Hematopoietic multipotent progenitor cell treated with erythropoietin and hydrocortisone succinate and interleukin-3 and kit ligand, for 4 days (in vitro differentiated cells): ENCODE results near the gene ATRAID.
"Not testable (repeated sequence)": the region's sequence is repeated elsewhere in the genome, so short reads cannot be mapped to it uniquely, and the experiment has no call there.

ENCODE experiments used
- DNase-seq: peaks from one replicate; pipeline ENCODE4 v3.0.0-alpha.2; 2015

The ATRAID gene

GRCh38 chr2:27211943-27212625 is at the start of gene ATRAID, which contains the start of gene SLC5A6:
TSS of gene ATRAID (plus strand) at chr2:27212041. CDS start at chr2:27212369, 328 bp downstream.
TSS of gene SLC5A6 (minus strand) at chr2:27212268. CDS start at chr2:27207650, 4,618 bp downstream.
- peak; percentile 96 for DNase-seq

DNA sequence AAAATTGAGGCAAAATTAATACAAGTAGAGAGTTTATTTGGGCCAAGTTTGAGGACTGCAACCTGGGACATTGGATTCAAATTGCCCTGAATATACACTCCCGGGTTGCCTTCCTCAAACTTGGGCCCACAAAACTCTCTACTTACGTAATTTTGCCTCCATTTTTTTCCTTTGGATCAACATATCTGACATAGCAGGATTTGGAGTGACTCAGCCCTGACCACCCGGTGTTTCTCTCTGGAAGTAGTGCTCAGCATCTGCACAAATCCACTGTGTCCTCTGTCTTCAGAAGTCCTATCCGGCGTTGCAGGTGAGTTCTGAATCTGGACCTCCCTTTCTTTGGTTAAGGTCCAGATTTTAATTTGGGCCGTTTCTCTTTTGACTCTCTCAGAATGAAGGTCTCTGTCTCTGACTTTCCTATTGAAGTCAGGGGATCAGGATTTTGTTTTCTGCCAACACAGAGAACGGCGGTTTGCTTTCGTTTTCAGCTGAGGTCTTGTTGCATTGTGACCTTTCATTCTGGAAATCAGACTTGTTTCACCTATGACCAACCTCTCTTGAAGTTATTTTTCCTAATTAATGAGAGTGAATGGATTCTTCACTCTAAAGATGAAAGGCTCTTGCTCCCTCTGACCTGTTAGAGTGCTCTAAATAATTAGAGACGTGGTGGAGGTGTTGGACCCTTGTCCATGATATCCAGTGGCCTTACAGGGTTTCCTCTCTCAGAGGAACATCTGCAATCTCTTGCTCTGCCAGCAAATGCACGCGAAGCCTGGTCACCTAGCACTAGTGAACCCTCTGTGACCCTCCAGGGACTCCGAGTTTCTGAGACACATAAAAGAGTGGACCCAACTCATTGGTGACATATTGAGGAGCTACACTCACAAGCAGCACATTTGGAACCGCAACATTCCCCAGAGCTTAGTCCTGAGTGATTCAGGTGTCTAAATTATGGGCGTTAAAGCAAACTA is 49.4 kb upstream of the ATRAID start:
- DNase-seq: no peak

DNA sequence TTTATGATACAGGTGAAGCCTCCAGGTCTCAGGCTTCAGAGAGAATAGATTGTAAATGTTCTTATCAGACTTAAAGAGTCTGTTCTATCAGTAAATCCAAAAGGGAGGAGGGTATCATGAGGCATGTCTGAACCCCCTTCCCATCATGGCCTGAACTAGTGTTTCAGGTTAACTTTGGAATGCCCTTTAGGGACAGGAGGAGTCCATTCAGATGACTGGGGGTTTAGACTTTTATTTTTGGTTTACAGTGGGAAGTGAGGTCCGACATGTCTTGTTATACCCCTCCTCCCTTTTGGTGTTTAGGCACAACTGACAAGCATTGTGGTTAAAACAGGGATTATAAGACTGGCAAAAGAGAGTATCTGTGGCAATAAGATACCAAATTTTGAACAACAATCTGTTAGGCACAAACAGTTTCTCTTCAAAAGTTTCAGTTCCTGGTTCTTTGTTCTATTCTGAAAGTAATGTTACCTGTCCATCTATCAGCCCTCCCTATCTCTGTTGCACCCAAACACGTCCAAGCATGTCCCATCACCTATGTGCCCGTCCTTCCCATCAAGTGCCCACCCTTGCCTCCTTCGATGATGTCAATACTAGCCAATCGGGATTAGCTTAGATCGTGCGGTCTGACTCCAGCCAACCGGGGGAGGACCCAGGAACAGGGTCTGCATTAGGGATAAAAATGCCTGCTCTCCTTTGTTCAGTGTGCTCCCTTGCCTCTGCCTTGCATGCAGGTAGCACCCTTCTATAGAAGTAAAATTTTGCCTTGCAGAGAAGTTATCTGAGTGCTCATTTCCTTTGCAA is 46.7 kb upstream of the ATRAID start:
- no peak for DNase-seq

GRCh38 chr2:27170581-27171337 is 41.1 kb upstream of the ATRAID start:
- DNase-seq: peak; percentile 20

GRCh38 chr2:27171351-27171848 is 40.4 kb upstream of the ATRAID start:
- DNase-seq: no peak

DNA sequence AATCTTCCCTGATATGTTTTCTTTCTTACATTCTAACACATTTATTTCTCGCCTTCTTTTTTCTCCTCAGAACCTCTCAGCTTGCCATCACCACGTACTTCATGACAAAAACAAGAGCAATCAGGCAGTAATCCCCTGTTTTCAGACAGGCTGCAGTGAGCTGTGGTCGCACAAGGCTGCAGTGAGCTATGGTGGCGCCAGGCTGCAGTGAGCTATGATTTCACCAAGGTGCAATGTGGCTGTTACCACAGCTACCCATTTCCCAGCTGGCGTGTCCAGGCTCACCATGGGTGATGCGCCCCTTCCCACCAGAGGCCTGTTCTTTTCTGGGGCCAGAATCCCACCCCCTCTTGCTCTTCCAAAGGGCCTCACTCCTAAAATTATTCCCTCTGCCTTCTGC is 37.2 kb upstream of the ATRAID start:
- DNase-seq: no peak

GRCh38 chr2:27175330-27175729 is 36.5 kb upstream of the ATRAID start:
- DNase-seq: no peak

GRCh38 chr2:27175781-27176180 is 36.1 kb upstream of the ATRAID start:
- not testable (repeated sequence) for DNase-seq

DNA sequence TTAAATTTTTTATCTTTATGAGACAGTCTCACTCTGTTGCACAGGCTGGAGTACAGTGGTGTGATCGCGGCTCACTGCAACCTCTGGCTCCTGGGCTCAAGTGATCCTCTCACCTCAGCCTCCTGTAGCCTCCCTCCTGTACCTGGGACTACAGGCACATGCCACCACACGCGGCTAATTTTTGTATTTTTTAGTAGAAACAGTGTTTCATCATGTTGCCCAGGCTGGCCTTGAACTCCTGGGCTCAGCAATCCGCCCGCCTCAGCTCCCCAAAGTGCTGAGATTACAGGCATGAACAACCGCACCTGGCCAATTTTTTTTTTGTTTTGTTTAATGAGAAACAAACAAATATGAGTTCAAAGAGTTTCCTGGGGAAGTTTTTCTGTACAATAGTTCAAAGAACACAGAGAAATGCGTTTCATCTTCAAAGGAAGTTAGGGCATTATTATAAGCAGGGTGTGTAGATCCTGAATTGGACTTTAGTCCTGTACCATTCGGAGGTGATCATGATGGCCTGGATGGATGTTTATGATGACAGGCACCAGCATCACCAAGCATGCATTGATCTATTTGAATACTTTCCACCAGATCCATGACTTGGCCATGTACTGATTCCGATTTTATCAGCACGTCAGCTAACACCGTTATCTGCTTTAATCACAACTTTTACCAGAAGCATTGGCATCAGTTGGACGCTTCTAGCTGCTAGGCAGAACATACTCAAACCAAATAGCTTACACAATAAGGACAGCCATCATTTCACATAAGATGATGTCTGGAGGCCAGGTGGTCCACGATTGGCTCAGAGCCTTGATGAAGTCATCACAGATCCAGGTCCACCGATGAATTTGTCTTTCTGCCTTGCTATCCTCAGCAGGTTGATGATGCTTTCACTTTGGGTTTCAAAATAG is 34.1 kb upstream of the ATRAID start:
- DNase-seq: no peak

DNA sequence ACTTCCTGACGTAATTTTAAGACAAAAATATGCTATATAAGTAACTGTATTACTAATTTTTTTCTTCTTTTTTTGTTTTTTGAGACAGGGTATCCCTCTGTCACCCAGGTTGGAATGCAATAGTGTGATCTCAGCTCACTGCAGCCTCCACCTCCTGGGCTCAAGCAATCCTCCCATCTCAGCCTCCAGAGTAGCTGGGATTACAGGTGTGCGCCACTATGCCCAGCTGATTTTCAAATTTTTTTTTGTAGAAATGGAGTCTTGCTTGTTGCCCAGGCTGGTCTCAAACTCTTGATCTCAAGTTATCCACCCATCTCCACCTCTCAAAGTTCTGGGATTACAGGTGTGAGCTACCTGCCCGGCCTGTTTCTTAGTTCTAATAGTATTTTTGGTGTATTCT is 33.4 kb upstream of the ATRAID start:
- DNase-seq: no peak

GRCh38 chr2:27179344-27180000 is 32.4 kb upstream of the ATRAID start:
- no peak for DNase-seq

DNA sequence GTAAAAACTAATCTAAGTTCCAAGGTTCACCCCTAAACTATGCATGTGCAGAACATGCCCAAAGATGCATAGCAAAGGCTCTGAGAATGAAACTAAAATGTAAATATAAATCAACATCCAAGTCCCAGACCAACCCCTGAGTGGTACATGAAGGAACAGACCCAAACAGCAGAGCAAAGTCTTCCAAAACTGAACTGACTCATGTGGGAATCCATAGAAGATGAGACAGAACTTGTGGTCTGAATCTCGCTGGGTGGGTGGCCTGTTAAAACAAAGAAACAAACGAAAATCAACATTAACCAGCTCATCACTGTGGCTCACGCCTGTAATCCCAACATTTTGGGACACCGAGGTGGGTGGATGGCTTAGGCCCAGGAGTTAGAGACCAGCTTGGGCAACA is 29.5 kb upstream of the ATRAID start:
- DNase-seq: no peak

GRCh38 chr2:27184115-27184514 is 27.7 kb upstream of the ATRAID start:
- peak; percentile 20 for DNase-seq

DNA sequence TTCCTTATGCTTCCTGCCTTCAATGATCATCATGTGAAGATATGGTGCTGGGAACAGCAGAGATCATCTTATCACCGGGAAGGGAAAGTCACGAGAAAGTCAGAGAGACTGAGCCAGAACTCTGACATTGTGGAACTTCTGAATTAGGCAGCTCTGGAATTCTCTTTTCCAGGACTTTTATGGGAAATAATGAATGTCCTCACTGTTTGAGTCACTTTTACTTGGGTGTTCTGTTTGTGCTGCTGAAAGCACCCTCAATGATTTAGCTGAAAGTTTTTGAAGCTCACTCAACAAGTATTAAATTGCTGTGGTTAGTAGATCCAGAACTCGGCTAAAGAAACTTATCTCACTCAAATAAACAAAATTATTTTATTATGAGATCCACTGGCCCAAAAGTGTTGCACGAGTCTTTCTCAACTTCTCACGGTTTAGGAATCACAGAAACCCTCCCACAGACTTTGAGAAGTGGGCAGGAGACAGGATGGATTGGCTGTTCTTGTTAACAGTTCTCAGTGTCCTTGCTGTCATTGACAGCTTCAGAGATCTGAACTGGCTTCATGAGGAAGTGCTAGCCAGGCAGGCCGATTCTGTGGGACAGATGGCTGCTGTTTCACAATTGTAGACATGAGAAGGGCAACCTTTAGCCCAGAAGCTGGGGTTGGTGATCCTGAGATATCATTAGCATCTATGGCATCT is 26.4 kb upstream of the ATRAID start:
- peak; percentile 81 for DNase-seq

DNA sequence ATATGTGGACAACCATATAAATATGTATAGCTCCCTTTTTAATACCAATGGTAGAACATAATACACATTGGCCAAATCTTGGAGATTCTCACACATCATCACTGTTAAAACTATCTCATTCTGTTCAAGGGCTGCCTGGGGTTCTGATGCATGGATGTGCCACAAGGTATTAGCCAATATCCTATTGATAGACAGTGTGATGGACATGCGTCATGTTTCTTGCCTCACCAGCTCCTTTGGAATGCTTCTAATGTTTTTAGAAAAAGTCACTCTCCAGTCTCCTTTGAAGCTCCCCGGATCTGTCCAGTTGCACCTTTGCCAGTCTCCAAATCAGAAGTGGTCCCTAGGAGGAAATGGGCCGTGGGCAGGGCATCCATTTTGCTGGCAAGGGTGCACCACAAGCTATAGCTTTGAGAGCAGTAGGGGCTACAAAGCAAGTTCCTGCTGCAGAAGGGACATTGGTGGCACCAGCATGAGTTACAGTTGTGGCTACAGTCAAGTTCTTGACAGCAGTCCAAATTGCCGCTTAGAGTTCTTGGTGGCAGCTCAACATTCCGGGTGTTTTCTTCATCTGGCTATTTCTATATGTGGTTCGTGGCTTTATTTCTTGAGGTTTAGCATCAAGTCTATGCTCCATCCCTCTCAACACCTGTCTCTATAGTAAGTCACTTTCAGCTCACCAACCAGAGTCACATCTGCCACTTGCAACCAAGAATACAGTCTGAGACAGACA is 25.1 kb upstream of the ATRAID start:
- DNase-seq: no peak

DNA sequence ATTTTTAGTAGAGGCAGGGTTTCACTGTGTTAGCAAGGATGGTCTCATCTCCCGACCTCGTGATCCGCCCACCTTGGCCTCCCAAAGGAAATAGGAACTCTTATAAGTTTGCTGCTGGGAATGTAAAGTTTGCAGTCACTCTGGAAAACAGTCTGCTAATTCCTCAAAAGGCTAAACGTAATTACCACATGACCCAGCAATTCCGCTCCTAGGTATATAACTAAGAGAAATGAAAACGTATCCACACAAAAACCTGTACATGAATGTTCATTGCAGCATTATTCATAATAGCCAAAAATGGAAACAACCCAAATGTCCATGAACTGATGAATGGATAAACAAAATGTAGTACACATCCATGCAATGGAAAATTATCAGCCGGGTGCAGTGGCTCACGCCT is 21.9 kb upstream of the ATRAID start:
- DNase-seq: no peak

- peak; percentile 89 for DNase-seq
Observed at GRCh38 chr2:27191070-27191829, 20.6 kb upstream of the ATRAID start.
